Colonic mucosa (tissue), 4 donors: ENCODE results near the gene NTMT2. TPM values are rescaled to one million over a fixed set of nuclear protein-coding genes. Genes with fewer than 3 reads are reported as not detected.

ENCODE experiments used
- DNase-seq: peaks from one replicate; pipeline ENCODE4 v3.0.0-alpha.2; 2020
- H3K27ac ChIP-seq: fragments of 200-600 bp; one replicate; pipeline ENCODE4 v1.8.0; 2021
- H3K27me3 ChIP-seq: fragments of 200-600 bp; one replicate; pipeline ENCODE4 v1.8.0; 2021
- H3K36me3 ChIP-seq: fragments of 200-600 bp; one replicate; pipeline ENCODE4 v1.8.0; 2021
- H3K4me1 ChIP-seq: fragments of 200-600 bp; one replicate; pipeline ENCODE4 v1.8.0; 2021; ENCODE audit warnings: mild to moderate bottlenecking
- H3K4me3 ChIP-seq: fragments of 200-600 bp; one replicate; pipeline ENCODE4 v1.8.0; 2021
- H3K9ac ChIP-seq, 2 donors: one replicate each; pipeline ENCODE4 v1.7.0; 2013; ENCODE audit warnings: control low read depth in 2 of 2, low read depth in 2 of 2, low read length in 2 of 2
- H3K9me3 ChIP-seq: fragments of 200-600 bp; one replicate; pipeline ENCODE4 v1.8.0; 2021
- CTCF ChIP-seq: fragments of 200-600 bp; IDR thresholded peaks from one replicate; pipeline ENCODE4 v1.8.0; 2022; ENCODE audit warnings: antibody characterized with exemption, mild to moderate bottlenecking
- intact Hi-C: fragments of 100-400 bp; cut with DNase I; formaldehyde crosslinking; loops from one replicate; pipeline ENCODE4 v1.14.1; 2022
- total RNA-seq, 2 donors: library from RNA; stranded (reverse); fragmentation: NEBNext Ultra II Directional in 1 of 2; extraction: Animal tissue kit (Norgen Biotek cat#: 25700) in 1 of 2; gene quantifications; one replicate each; pipeline ENCODE4 v1.2.1, GENCODE V29; 2021
- donor health status: healthy.
- donor health status: DM: no; HTN: no; CAD: no.
- donor health status: DM: no; HTN: no; CAD: no.

The NTMT2 gene
- total RNA-seq, 2 donors from 2014 or later, result not detected

GRCh38 chr1:170174395-170174794 is 28.6 kb downstream of the NTMT2 start:
- no peak overlapping the region for H3K4me3 ChIP-seq
- no peak for DNase-seq
- no peaks in the 10 kb centered on the region for H3K27me3 ChIP-seq
- H3K9ac ChIP-seq, result no peak overlapping the region
- no peaks in the 10 kb centered on the region for H3K4me1 ChIP-seq
- intact Hi-C loops, result no loop called here
- no peaks in the 10 kb centered on the region for H3K36me3 ChIP-seq
- no peaks in the 10 kb centered on the region for H3K9me3 ChIP-seq
- no peak for TF ChIP-seq CTCF
- no peak overlapping the region for H3K27ac ChIP-seq

- H3K9me3 ChIP-seq, result no peaks in the 10 kb centered on the region
- H3K36me3 ChIP-seq, result no peaks in the 10 kb centered on the region
- H3K4me1 ChIP-seq, result no peaks in the 10 kb centered on the region
- H3K4me3 ChIP-seq, result no peak overlapping the region
- H3K9ac ChIP-seq, result no peak overlapping the region
- H3K27ac ChIP-seq, result no peak overlapping the region
- no peak for TF ChIP-seq CTCF
- intact Hi-C loops, result no loop called here
- no peaks in the 10 kb centered on the region for H3K27me3 ChIP-seq
- no peak for DNase-seq
Measured at GRCh38 chr1:170175041-170175440, 29.3 kb downstream of the NTMT2 start.

- Histone ChIP-seq H3K9ac (no peak overlapping the region), H3K27me3 (no peaks in the 10 kb centered on the region), H3K36me3 (no peaks in the 10 kb centered on the region), H3K4me1 (no peaks in the 10 kb centered on the region), H3K27ac (no peak overlapping the region), H3K4me3 (no peak overlapping the region), H3K9me3 (no peaks in the 10 kb centered on the region)
- no peak for DNase-seq
- intact Hi-C loops, result no loop called here
- TF ChIP-seq CTCF, result no peak
Measured at GRCh38 chr1:170175484-170175883, 29.7 kb downstream of the NTMT2 start.

GRCh38 chr1:170176772-170177171 is 31.0 kb downstream of the NTMT2 start:
- H3K27me3 ChIP-seq, result no peaks in the 10 kb centered on the region
- intact Hi-C loops, result no loop called here
- TF ChIP-seq CTCF, result no peak

DNA sequence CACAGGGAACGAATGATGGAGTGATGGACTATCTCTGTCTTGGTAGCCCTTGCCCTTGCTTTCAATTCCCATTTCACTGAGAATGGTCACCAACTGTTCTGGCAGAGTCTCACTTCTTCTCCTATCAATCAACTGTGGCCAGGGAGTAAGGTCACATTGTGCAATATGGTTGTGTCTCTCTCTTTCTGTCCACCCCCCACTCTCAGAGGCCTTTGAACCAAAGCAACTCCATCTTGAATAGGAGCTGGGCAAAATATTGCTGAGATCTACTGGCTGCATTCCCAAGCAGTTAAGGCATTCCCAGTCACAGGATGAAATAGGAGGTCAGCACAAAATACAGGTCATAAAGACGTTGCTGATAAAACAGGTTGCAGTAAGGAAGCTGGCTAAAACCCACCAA is 36.7 kb downstream of the NTMT2 start:
- H3K4me3 ChIP-seq, result no peak overlapping the region
- intact Hi-C loops, result no loop called here
- no peak for DNase-seq
- no peaks in the 10 kb centered on the region for H3K4me1 ChIP-seq
- TF ChIP-seq CTCF, result no peak
- H3K36me3 ChIP-seq, result no peaks in the 10 kb centered on the region
- no peak overlapping the region for H3K27ac ChIP-seq
- H3K9me3 ChIP-seq, result no peaks in the 10 kb centered on the region
- no peaks in the 10 kb centered on the region for H3K27me3 ChIP-seq
- no peak overlapping the region for H3K9ac ChIP-seq

More at GRCh38 chr1:170176772-170177171, 31.0 kb downstream of the NTMT2 start:
- no peaks in the 10 kb centered on the region for H3K4me1 ChIP-seq
- no peaks in the 10 kb centered on the region for H3K36me3 ChIP-seq
- H3K9me3 ChIP-seq, result no peaks in the 10 kb centered on the region
- no peak overlapping the region for H3K4me3 ChIP-seq
- no peak overlapping the region for H3K27ac ChIP-seq
- no peak for DNase-seq
- no peak overlapping the region for H3K9ac ChIP-seq

DNA sequence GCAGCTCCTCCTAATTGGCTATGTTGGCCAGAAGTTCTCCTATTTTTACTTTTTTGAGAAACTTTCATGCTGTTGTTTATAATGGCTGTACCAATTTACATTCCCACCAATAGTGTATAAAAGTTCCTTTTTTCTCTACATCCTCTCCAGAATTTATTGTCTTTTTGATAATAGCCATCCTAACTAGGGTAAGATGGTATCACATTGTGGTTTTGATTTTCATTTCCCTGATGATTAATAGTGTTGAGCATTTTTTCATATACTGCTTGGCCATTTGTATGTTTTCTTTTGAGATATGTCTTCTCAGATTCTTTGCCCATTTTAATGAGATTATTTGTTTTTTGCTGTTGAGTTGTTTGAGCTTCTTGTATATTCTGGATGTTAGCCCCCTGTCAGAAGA is 46.8 kb downstream of the NTMT2 start:
- no peak for TF ChIP-seq CTCF

More for the DNA sequence above, 46.8 kb downstream of the NTMT2 start:
- no peak overlapping the region for H3K9ac ChIP-seq
- no peaks in the 10 kb centered on the region for H3K9me3 ChIP-seq
- H3K36me3 ChIP-seq, result no peaks in the 10 kb centered on the region
- no peaks in the 10 kb centered on the region for H3K27me3 ChIP-seq
- no peak overlapping the region for H3K27ac ChIP-seq
- H3K4me1 ChIP-seq, result no peaks in the 10 kb centered on the region
- intact Hi-C loops, result no loop called here
- DNase-seq, result no peak
- H3K4me3 ChIP-seq, result no peak overlapping the region
